Measurements from ENCODE around the gene MATN3. TPM values are rescaled to one million over a fixed set of nuclear protein-coding genes. Genes with fewer than 3 reads are reported as not detected.

MATN3 gene
- total RNA-seq, 1 donor: 1.4 TPM

GRCh38 chr2:20013126-20013849, 820 bp upstream of the MATN3 start:
- no peak for DNase-seq (ENCODE audit: insufficient read length, low spot score, missing footprints)
- no peak overlapping the region for H3K27ac ChIP-seq (ENCODE audit: low read depth, low read length)

GRCh38 chr2:20012032-20012281, 511 bp downstream of the MATN3 start:
- TF ChIP-seq, protein P1, sequence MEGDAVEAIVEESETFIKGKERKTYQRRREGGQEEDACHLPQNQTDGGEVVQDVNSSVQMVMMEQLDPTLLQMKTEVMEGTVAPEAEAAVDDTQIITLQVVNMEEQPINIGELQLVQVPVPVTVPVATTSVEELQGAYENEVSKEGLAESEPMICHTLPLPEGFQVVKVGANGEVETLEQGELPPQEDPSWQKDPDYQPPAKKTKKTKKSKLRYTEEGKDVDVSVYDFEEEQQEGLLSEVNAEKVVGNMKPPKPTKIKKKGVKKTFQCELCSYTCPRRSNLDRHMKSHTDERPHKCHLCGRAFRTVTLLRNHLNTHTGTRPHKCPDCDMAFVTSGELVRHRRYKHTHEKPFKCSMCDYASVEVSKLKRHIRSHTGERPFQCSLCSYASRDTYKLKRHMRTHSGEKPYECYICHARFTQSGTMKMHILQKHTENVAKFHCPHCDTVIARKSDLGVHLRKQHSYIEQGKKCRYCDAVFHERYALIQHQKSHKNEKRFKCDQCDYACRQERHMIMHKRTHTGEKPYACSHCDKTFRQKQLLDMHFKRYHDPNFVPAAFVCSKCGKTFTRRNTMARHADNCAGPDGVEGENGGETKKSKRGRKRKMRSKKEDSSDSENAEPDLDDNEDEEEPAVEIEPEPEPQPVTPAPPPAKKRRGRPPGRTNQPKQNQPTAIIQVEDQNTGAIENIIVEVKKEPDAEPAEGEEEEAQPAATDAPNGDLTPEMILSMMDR (IDR thresholded peaks at IDR 0.05; ENCODE audit: extremely low read depth, low read depth, low read length): no peak
- peak overlapping the region; percentile 30 for H2AFZ ChIP-seq (ENCODE audit: low read length)
- H3K4me3 ChIP-seq (ENCODE audit: insufficient read depth, low read length): peak overlapping the region; percentile 75
- no peaks in the 10 kb centered on the region for H4K20me1 ChIP-seq (ENCODE audit: insufficient read depth, low read length)
- H3K4me2 ChIP-seq (ENCODE audit: insufficient read depth, low read length): peak overlapping the region; percentile 82
- no peaks in the 10 kb centered on the region for H3K9me3 ChIP-seq (ENCODE audit: low read depth, low read length)
- H3K27me3 ChIP-seq (ENCODE audit: insufficient read depth, low read length): peaks cover 27% of the 10 kb centered on the region
- no peaks in the 10 kb centered on the region for H3K36me3 ChIP-seq (ENCODE audit: insufficient read depth, low read length)
- no peaks in the 10 kb centered on the region for H3K79me2 ChIP-seq (ENCODE audit: insufficient read depth, low read length)
- peaks cover 3% of the 10 kb centered on the region for H3K4me1 ChIP-seq (ENCODE audit: insufficient read depth, low read length)
- no peak for DNase-seq (ENCODE audit: insufficient read length, low spot score, missing footprints)
- H3K27ac ChIP-seq (ENCODE audit: low read depth, low read length): no peak overlapping the region

More at GRCh38 chr2:20013126-20013849, 820 bp upstream of the MATN3 start:
- Histone ChIP-seq H2AFZ (ENCODE audit: low read length) (peak overlapping the region; percentile 82), H3K9me3 (ENCODE audit: low read depth, low read length) (no peaks in the 10 kb centered on the region), H4K20me1 (ENCODE audit: insufficient read depth, low read length) (no peaks in the 10 kb centered on the region), H3K4me1 (ENCODE audit: insufficient read depth, low read length) (peaks cover 3% of the 10 kb centered on the region), H3K4me2 (ENCODE audit: insufficient read depth, low read length) (peak overlapping the region; percentile 82), H3K36me3 (ENCODE audit: insufficient read depth, low read length) (no peaks in the 10 kb centered on the region), H3K79me2 (ENCODE audit: insufficient read depth, low read length) (no peaks in the 10 kb centered on the region), H3K27me3 (ENCODE audit: insufficient read depth, low read length) (peaks cover 27% of the 10 kb centered on the region), H3K4me3 (ENCODE audit: insufficient read depth, low read length) (peak overlapping the region; percentile 75)
- TF ChIP-seq, protein P1 (IDR thresholded peaks at IDR 0.05; ENCODE audit: extremely low read depth, low read depth, low read length): no peak

- Histone ChIP-seq H4K20me1 (ENCODE audit: insufficient read depth, low read length) (no peaks in the 10 kb centered on the region), H3K9me3 (ENCODE audit: low read depth, low read length) (no peaks in the 10 kb centered on the region), H3K4me2 (ENCODE audit: insufficient read depth, low read length) (no peak overlapping the region), H3K4me3 (ENCODE audit: insufficient read depth, low read length) (peak overlapping the region; percentile 75), H3K27ac (ENCODE audit: low read depth, low read length) (no peak overlapping the region), H2AFZ (ENCODE audit: low read length) (peak overlapping the region; percentile 30), H3K36me3 (ENCODE audit: insufficient read depth, low read length) (no peaks in the 10 kb centered on the region), H3K27me3 (ENCODE audit: insufficient read depth, low read length) (peaks cover 27% of the 10 kb centered on the region), H3K79me2 (ENCODE audit: insufficient read depth, low read length) (no peaks in the 10 kb centered on the region), H3K4me1 (ENCODE audit: insufficient read depth, low read length) (peaks cover 3% of the 10 kb centered on the region)
- no peak for DNase-seq (ENCODE audit: insufficient read length, low spot score, missing footprints)
- TF ChIP-seq, protein P1 (IDR thresholded peaks at IDR 0.05; ENCODE audit: extremely low read depth, low read depth, low read length): no peak
Measured at GRCh38 chr2:20011276-20012031, 1.0 kb downstream of the MATN3 start.

DNA sequence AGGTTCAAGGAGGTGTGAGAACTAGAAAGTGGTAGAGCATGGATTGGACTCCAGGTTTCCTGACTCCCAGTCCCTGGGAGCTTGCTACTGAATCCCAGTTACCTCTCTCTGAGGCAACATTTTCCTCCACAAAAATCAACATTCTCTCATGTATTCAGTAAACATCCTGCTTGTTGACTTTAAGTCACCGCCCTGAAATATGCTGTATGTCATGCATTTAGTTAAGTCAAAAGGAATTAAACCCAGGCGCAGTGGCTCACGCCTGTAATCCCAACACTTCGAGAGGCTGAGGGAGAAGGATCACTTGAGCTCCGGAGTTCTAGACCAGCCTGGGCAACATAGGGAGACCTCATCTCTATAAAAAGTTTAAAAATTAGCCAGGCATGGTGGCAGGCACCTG, 3.8 kb downstream of the MATN3 start:
- no peaks in the 10 kb centered on the region for H3K36me3 ChIP-seq (ENCODE audit: insufficient read depth, low read length)
- no peak overlapping the region for H3K4me3 ChIP-seq (ENCODE audit: insufficient read depth, low read length)
- H4K20me1 ChIP-seq (ENCODE audit: insufficient read depth, low read length): no peaks in the 10 kb centered on the region
- no peak overlapping the region for H3K4me2 ChIP-seq (ENCODE audit: insufficient read depth, low read length)
- no peak for DNase-seq (ENCODE audit: insufficient read length, low spot score, missing footprints)
- no peak overlapping the region for H2AFZ ChIP-seq (ENCODE audit: low read length)
- H3K27ac ChIP-seq (ENCODE audit: low read depth, low read length): no peak overlapping the region
- H3K9me3 ChIP-seq (ENCODE audit: low read depth, low read length): no peaks in the 10 kb centered on the region
- TF ChIP-seq, protein P1 (IDR thresholded peaks at IDR 0.05; ENCODE audit: extremely low read depth, low read depth, low read length): no peak
- H3K4me1 ChIP-seq (ENCODE audit: insufficient read depth, low read length): peaks cover 3% of the 10 kb centered on the region
- no peaks in the 10 kb centered on the region for H3K79me2 ChIP-seq (ENCODE audit: insufficient read depth, low read length)
- peaks cover 30% of the 10 kb centered on the region for H3K27me3 ChIP-seq (ENCODE audit: insufficient read depth, low read length)

Measured in osteoblast (primary cell).